Measurements from ENCODE around the gene AGPAT4. TPM values are rescaled to one million over a fixed set of nuclear protein-coding genes. Genes with fewer than 3 reads are reported as not detected.

The AGPAT4 gene
- total RNA-seq, 4 donors from 2014 or later: 0.36 to 0.61 (median 0.53) TPM

- Histone ChIP-seq H3K9me3 (no peaks in the 10 kb centered on the region), H3K27me3 (no peaks in the 10 kb centered on the region), H3K4me1 (no peaks in the 10 kb centered on the region), H3K4me3 (no peak overlapping the region), H3K27ac (no peak overlapping the region), H3K36me3 (no peaks in the 10 kb centered on the region)
- in situ Hi-C loops (cut with MboI; ENCODE audit: low sequenced_read_pairs in 4 of 4) (no loop called here), intact Hi-C loops (cut with DNase I; ENCODE audit: low total_unique reads) (no loop called here)
- DNase-seq (no peak), ATAC-seq (no peak)
- TF ChIP-seq CTCF (IDR thresholded peaks at IDR 0.05 in 4 of 5, conservative IDR thresholded peaks at IDR 0.05 in 1 of 5): no peak
- no peak for TF ChIP-seq POLR2A (IDR thresholded peaks at IDR 0.05)
These were observed 7.2 kb downstream of the AGPAT4 start for GRCh38 chr6:161266513-161267230.

DNA sequence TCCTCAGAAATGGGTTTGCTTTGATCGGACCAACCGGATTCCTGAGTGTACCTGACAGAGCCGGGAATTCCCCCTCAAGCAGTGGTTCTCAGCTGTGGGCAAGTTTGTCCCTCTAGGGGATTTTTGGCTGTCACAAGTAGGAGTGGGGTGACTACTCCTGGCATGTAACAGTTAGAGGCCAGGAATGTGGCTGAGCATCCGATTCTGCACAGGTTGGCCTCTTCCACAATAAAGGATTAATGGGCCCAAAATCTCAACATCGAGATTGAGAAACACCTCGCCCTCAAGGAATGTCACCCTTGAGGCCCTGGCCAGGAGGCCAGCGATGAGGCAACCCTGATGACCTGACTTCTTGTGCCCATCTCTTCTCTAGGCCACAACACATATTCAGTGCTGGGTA is 7.9 kb downstream of the AGPAT4 start:
- ATAC-seq: no peak
- Histone ChIP-seq H3K36me3 (no peaks in the 10 kb centered on the region), H3K4me3 (no peak overlapping the region), H3K9me3 (no peaks in the 10 kb centered on the region), H3K27ac (no peak overlapping the region), H3K27me3 (no peaks in the 10 kb centered on the region), H3K4me1 (no peaks in the 10 kb centered on the region)
- in situ Hi-C loops (cut with MboI; ENCODE audit: low sequenced_read_pairs in 4 of 4) (no loop called here), intact Hi-C loops (cut with DNase I; ENCODE audit: low total_unique reads) (no loop called here)
- DNase-seq: no peak
- TF ChIP-seq POLR2A (IDR thresholded peaks at IDR 0.05): no peak
- TF ChIP-seq CTCF (IDR thresholded peaks at IDR 0.05 in 4 of 5, conservative IDR thresholded peaks at IDR 0.05 in 1 of 5): no peak

DNA sequence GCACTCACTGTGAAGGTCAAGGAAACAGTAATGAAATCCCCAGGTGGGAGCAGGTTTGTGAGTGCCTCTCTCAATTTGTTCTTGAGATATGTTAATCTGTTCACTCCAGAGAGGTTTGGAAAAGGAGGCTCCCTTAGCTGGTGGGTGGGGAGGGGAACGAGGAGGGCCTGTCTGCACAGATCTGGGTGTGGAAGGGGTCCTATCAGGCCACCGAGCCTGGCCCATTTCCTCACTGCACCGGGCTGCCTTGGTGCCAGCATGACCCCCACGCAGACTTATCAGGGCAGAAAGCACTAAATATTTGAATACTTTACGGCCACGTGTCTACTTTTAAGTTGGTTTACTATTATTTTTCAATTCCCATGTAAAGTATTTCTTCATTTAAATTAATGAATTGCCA is 8.3 kb downstream of the AGPAT4 start:
- no peaks in the 10 kb centered on the region for H3K9me3 ChIP-seq
- H3K36me3 ChIP-seq: no peaks in the 10 kb centered on the region
- no peaks in the 10 kb centered on the region for H3K27me3 ChIP-seq
- no peak for ATAC-seq
- no peaks in the 10 kb centered on the region for H3K4me1 ChIP-seq
- no peak for DNase-seq
- in situ Hi-C loops (cut with MboI; ENCODE audit: low sequenced_read_pairs in 4 of 4): no loop called here
- H3K27ac ChIP-seq: no peak overlapping the region
- TF ChIP-seq CTCF (IDR thresholded peaks at IDR 0.05 in 4 of 5, conservative IDR thresholded peaks at IDR 0.05 in 1 of 5) (no peak), POLR2A (IDR thresholded peaks at IDR 0.05) (no peak)
- H3K4me3 ChIP-seq: no peak overlapping the region
- intact Hi-C loops (cut with DNase I; ENCODE audit: low total_unique reads): no loop called here

DNA sequence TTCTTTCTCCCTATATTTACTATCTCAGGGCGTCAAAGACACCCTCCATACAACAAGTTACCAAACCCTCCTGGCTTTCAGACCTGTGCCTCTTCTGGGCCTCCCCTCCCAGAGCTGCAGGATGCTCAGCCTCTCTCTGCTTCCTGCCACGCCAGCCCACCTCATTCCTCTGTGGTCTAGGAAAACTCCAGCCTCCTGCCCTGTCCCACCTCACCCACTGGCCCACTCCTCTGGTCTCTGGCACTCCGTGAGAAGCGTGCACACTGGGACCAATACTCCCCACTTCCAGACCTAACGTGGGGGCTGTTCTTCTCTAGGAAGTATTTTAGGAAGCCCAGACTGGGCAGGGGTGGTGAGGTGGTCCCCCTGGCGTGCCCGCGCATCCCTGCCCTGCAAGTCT is 9.7 kb downstream of the AGPAT4 start:
- in situ Hi-C loops (cut with MboI; ENCODE audit: low sequenced_read_pairs in 4 of 4) (no loop called here), intact Hi-C loops (cut with DNase I; ENCODE audit: low total_unique reads) (no loop called here)
- Histone ChIP-seq H3K27ac (no peak overlapping the region), H3K4me3 (no peak overlapping the region), H3K36me3 (no peaks in the 10 kb centered on the region), H3K4me1 (no peaks in the 10 kb centered on the region), H3K27me3 (no peaks in the 10 kb centered on the region), H3K9me3 (no peaks in the 10 kb centered on the region)
- no peak for DNase-seq
- TF ChIP-seq CTCF (IDR thresholded peaks at IDR 0.05 in 4 of 5, conservative IDR thresholded peaks at IDR 0.05 in 1 of 5) (no peak), POLR2A (IDR thresholded peaks at IDR 0.05) (no peak)
- no peak for ATAC-seq

DNA sequence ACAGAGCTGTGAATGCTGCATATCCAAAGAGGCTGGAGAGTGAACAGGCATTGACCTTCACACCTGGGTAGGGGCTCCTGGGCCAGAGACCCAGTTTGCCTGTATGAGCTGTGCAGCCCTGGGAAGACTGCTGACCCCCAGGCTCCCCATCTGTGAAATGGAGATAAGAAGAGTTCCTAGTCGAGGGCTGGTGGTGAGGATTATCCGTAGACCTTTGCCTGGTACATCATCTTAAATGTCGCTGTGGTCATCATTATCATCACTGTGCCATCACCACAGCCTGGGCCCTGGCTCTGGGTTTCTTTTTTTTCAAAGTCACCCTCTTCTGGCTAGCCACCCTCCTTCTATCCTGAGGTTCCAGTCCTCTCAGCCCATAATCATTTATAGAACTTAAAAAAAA is 12.0 kb downstream of the AGPAT4 start:
- no peaks in the 10 kb centered on the region for H3K4me1 ChIP-seq
- intact Hi-C loops (cut with DNase I; ENCODE audit: low total_unique reads): no loop called here
- TF ChIP-seq POLR2A (IDR thresholded peaks at IDR 0.05) (no peak), CTCF (IDR thresholded peaks at IDR 0.05 in 4 of 5, conservative IDR thresholded peaks at IDR 0.05 in 1 of 5) (no peak)
- H3K36me3 ChIP-seq: no peaks in the 10 kb centered on the region
- in situ Hi-C loops (cut with MboI; ENCODE audit: low sequenced_read_pairs in 4 of 4): no loop called here
- DNase-seq: no peak
- no peak overlapping the region for H3K4me3 ChIP-seq
- no peaks in the 10 kb centered on the region for H3K27me3 ChIP-seq
- H3K9me3 ChIP-seq: no peaks in the 10 kb centered on the region
- H3K27ac ChIP-seq: no peak overlapping the region
- no peak for ATAC-seq
